Thyroid gland (tissue), 4 donors: Measurements from ENCODE around the gene KLC3.

Experiments used
- POLR2A ChIP-seq, 2 donors: fragments of 450-650 bp; IDR thresholded peaks; one replicate each; pipeline ENCODE4 v1.6.1; 2017; ENCODE audit warnings: antibody characterized with exemption in 2 of 2, mild to moderate bottlenecking in 2 of 2, moderate library complexity in 1 of 2
- TF ChIP-seq, protein P1 (sequence below), 6 experiments: fragments of 200-600 bp in 3 of 6; fragments of 450-650 bp in 3 of 6; sonication (generic) in 3 of 6; IDR thresholded peaks; one replicate each; pipeline ENCODE4 v1.5.1; 2016 to 2019; ENCODE audit warnings: antibody characterized with exemption in 6 of 6, mild to moderate bottlenecking in 2 of 6, inconsistent platforms in 1 of 6, moderate library complexity in 1 of 6

DNA sequence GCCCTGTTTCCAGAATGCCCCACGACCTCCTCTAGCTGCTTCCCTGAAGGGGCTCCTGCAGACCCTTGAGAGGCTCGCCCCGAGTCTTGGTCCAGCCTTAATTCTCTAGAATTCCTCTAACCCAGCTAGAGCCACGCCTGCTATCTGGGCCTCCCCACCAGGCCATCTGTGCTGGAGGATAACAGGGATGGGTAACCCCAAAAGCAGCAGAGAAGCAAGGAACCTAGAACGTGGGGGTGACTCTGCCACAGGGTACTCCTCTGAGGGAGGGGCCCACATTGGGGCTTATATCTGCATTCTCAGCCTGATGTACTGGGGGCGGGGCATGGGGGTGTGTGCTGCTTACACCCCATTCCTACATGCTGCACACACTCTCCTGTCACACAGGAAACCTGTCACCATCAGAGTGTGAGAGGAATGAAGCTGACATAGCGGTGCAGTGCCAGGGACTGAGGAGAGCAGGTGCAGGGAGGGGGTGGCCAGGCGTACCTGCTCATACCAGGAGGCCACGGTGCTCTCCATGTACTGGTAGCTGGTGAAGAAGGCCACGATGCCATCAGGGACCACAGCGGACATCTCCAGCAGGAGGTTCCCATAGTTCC is 13.8 kb downstream of the KLC3 start:
- TF ChIP-seq, protein P1, sequence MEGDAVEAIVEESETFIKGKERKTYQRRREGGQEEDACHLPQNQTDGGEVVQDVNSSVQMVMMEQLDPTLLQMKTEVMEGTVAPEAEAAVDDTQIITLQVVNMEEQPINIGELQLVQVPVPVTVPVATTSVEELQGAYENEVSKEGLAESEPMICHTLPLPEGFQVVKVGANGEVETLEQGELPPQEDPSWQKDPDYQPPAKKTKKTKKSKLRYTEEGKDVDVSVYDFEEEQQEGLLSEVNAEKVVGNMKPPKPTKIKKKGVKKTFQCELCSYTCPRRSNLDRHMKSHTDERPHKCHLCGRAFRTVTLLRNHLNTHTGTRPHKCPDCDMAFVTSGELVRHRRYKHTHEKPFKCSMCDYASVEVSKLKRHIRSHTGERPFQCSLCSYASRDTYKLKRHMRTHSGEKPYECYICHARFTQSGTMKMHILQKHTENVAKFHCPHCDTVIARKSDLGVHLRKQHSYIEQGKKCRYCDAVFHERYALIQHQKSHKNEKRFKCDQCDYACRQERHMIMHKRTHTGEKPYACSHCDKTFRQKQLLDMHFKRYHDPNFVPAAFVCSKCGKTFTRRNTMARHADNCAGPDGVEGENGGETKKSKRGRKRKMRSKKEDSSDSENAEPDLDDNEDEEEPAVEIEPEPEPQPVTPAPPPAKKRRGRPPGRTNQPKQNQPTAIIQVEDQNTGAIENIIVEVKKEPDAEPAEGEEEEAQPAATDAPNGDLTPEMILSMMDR (IDR thresholded peaks at IDR 0.05): no peak
- TF ChIP-seq POLR2A (IDR thresholded peaks at IDR 0.05): no peak
